Measurements from ENCODE around the gene PCNT.
"Not testable (repeated sequence)": the region's sequence is repeated elsewhere in the genome, so short reads cannot be mapped to it uniquely, and the experiment has no call there.

Gene PCNT

DNA sequence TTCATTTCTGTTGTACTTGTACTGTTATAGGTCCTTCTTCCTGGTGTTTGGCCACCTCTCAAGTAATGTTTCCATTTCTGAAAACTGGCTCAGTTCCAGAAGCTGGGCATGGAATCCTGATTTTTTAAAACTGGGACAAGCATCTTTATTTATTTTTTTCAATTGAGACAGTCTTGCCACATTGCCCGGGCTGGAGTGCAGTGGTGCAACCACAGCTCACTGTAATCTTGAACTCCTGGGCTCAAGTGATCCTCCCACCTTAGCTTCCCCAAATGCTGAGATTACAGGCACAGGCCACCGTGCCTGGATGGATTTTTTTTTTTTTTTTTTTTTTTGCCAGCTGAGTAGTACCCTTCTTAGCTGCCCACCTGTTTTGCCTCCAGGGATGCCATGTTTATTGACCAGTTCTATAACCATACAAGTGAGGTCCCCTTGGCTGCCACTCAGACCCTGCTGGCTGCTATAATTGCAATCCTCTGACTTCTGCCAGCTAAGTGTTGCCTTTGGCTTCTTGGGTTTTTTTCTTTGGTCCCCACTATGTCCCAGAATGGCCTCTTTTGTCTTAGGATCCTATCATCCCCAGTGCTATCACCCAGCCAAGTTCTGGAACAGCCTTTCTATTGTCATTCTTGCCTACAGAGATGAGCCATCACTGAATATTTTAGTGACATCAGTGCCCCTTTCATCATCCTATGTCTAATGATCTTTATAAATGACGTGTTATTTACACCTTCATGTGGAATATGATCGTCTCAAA is 130.9 kb downstream of the PCNT start:
- no peak for DNase-seq (ENCODE audit: low read depth)

DNA sequence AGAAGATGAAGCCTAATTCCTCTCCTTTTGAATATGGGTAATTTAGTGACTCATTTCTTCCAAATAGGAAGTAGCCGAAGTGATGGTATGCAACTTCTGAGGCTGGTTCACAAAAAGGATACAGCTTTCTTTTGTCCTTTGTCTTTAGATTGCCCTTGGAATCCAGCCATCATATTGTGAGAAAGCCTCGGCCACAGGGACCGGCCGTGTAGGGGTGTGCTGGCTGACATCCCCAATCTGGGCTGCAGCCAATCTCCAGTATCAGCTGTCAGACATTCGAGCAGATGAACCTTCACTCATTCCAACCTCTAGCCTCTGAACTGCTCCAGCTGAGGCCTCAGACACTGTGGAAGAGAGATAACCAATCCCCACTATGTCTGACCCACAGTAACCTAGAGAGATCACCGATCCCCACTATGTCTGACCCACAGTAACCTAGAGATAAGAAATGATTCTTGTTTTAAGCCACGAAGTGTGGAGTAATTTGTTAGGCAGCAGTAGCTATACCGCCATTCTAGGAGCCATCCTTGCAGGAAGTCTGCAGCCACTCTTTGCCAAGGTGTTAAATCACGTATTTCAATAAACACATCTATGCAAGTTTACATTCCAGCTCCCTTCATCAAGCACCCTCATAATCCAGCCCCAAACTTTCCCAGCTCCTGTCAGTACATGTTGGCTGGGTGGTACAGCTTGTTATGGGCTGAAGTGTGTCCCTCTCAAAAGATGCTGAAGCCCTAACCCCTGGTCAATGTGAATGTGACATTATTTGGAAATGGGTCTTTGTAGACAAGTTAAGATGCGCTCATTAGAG is 131.8 kb downstream of the PCNT start:
- DNase-seq (ENCODE audit: low read depth) = no peak

DNA sequence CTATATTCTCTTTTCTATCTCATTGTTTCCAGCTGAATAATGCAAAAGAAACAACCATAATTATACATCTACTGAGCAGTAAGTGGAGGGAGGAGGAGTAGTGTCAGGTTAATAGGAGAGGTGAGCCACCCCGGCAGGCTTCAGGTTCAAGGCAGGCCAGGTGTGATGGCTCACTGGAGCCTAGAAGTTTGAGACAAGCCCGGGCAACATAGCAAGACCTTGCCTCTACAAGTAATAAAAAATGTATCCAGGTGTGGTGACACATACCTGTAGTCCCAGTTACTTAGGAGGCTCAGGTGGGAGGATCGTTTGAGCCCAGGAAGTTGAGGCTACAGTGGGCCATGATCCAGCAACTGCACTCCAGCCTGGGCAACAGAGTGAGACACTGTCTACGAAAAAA is 132.8 kb downstream of the PCNT start:
- DNase-seq (ENCODE audit: low read depth) = no peak

DNA sequence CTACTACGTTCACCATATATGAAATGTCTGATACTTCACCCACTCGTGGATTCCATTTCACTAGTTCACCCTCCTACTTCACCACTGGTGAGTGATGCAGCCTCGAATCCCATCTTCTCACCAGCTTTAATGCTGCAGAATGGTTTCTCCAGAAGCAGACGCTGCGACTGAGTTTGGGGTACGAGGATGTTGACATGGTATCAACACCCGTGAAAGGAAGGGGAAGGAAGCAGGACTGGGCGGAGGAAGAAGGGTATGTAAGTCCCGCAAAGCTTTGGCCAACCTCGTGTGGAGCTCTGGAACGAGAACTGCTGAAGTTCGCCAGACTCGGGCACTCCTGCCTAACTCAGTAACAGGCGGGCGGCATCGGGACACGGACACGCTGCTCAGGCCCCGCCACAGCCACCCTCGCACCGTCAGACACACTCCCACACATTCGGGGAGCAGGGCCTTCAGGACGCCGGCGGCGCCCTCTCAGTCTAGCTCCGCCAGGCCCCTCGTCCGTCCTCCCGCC is 133.9 kb downstream of the PCNT start:
- peak; percentile 23 for DNase-seq (ENCODE audit: low read depth)

DNA sequence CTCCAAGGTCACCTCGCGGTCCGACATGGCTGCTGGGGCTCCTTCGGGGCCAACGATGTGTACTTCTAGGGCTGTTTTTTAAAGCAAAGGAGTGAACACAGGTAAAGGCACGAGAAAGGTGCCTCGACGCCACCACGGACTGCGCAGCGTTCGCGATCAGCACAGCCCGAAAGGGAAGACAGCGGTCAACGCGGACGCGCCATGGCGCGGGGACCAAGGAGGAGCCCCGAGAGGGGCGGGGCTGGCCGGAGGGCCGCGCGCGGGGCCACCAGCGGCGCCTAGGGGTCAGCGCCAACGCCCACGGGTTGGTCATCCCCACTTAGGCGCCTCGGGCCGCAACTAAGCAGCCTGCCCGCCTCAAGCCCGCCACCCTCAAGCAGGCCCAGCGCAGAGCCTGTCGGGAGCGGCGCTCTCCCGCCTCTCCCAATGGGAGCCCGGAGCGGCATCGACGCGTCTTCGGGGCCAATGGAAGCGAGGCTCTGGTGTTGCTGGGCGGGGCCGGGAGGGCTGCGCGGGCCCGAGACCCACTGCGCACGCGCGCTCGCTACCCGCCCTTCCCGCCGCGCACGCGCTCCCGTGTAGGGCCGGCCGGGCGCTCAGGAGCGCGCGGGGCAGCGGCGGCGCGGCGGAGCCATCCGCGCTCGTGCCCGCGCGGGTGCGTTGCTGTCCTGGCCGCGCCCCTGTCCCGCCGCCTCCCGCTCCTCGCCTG is 134.5 kb downstream of the PCNT start, which contains the start of gene DIP2A:
TSS of gene DIP2A (plus strand) at position 577 of the 709 bp plus-strand sequence. CDS start 241 bp downstream, outside the sequence.
- DNase-seq (ENCODE audit: low read depth) = peak; percentile 95

DNA sequence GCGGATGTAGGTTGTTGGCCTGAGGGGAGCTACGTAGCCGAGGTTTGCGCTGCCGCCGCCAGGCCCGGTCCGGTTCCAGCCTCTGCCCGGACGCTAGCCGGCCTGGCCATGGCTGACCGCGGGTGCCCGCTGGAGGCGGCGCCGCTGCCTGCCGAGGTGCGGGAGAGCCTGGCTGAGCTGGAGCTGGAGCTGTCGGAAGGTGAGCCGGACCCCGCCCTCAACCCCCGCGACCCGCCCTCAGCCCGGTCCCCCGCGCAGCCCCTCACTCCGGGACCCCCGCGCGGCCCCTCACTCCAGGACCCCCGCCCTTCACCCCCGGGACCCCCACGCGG is 135.0 kb downstream of the PCNT start:
- DNase-seq (ENCODE audit: low read depth) = no peak

DNA sequence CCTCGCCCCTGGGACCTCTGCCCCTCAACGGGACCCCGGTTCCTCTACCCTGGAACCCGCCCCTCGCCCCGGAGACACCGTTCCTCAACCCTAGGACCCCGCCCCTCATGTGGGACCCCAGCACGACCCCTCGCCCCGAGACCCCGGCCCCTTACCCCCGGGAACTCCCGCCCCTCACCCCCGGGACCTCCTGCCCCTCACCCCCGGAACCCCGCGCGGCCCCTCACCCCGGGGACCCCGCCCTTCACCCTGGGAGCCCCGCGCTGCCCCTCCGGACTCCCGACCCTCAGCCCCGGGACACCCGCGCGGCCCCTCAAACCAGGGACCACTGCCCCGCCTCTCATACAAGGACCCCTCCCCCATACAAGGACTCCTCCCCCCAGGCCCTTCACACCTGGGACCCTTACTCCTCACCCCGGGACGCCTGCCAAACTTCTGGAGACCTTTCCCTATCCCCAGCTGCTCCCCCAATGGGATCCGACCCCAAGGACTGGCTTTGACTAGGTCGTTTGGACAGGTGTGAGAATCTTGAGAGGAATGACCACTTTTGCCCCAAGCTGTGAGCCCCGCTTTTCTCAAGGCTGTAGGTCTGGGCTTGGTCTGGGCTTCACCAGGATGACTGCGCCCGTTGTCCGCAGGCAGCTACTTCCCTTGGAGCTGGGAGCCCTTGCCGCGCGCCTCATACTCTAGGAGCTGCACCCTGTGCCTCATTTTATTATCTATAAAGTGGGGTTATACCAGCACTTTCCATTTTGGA is 135.6 kb downstream of the PCNT start:
- DNase-seq (ENCODE audit: low read depth) = peak; percentile 12

DNA sequence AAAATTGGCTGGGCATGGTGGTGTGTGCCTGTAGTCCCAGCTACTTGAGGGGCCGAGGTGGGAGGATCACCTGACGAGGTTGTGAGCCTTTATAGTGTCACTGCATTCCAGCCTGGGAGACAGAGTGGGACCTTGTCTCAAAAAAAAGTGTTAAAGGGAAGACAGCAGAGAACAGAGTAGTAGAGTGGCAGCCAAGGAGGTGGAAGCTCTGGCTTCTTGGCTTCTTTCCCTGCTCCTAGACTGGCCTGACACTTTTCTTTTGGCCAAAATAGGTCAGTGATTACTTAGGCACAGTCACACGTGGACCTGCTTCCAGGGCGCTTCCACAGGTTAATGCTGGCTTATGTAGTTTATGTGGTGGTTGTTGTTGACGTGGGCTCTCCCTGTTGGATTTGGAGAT is 138.0 kb downstream of the PCNT start:
- DNase-seq (ENCODE audit: low read depth) = no peak

DNA sequence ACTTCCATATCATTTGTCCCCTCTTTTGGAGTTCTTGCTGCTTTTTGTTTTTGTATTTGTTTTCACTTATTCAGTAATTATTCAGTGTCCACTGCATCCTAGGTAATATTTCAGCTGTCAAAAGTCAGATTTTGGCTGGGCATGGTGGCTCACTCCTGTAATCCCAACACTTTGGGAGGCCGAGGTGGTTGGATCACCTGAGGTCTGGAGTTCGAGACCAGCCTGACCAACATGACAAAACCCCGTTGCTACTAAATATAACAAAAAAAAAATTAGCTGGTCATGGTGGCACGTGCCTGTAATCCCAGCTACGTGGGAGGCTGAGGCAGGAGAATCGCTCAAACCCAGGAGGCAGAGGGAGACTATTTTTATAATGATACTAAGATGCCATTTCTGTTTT is 141.2 kb downstream of the PCNT start:
- DNase-seq (ENCODE audit: low read depth) = not testable (repeated sequence)

DNA sequence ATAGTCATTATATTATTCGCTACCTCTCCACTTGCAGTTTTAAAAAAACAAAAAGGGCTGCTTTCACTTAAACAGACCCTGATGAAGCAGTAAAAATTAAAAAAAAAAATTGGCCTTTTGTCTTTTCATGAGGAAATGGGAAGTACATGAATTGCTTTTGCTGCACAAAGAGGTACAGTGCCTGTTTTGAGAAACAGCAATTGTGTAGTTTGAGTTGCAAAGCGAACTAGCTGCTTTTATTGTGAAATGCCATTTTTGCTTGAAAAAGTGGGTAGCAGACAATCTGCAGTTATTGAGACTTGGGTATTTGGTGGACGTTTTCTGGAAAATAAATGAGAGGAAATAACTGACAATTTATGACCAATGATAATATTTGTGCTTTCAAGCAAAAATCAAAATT is 141.7 kb downstream of the PCNT start:
- DNase-seq (ENCODE audit: low read depth) = no peak

DNA sequence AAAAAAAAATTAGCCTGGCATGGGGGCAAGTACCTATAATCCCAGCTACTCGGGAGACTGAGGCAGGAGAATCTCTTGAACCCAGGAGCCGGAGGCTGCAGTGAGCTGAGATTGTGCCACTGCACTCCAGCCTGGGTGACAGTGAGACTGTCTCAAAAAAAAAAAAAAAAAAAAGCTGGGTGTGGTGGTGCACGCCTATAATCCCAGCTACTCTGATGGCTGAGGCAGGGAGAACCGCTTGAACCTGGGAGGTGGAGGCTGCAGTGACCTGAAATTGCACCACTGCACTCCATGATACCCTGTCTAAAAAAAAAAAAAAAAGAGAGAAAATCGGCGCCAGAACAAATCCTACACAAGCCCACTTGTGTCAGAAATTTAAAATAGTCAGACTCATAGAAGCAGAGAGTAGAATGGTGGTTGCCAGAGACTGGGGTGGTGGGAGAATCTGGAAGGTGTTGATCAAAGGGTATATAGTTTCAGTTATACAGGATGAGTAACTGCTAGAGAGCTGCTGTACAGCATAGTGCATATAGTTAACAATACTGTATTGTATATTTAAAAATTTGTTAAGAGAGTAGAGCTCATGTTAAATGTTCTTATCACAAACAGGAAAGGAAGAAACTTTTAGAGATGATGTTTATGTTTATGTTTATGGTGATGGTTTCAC is 144.3 kb downstream of the PCNT start:
- DNase-seq (ENCODE audit: low read depth) = no peak

DNA sequence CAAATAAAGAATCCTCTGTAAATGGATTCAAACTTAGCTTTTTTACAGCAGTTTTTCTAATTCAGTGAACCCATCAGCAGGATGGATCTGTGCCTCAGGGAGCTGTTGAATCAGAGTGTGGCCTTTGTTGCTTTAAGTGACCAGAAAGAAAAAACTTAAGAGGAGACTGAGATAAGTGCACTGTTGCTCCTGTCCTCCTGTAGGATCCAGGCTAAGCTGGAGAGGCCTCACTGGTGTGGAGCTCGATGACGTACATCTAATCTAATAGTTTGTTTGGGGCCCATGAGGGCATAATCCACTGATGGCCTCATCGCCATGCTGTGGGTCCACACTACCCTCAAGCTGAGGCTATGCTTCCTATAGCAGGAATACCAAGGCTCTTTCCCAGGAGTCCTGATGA is 145.3 kb downstream of the PCNT start:
- no peak for DNase-seq (ENCODE audit: low read depth)

DNA sequence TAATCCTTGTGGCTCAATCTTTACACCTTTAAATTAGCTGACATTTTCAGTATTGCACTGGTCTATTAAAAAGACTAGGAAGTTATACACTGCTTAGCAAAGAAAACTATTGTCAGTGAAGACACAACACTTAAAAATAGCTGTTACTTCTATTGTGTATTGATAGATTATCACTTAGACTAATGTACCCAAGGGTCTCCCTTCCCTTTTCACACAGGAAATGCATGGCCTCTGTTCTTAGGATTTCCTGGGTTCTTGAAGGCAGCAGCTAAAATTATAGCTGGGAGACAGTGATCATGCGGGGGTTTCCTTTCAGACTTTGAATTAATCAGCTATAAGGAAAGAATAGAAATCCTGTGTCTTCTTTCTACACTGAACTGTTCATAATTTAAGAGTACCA is 147.6 kb downstream of the PCNT start:
- no peak for DNase-seq (ENCODE audit: low read depth)

DNA sequence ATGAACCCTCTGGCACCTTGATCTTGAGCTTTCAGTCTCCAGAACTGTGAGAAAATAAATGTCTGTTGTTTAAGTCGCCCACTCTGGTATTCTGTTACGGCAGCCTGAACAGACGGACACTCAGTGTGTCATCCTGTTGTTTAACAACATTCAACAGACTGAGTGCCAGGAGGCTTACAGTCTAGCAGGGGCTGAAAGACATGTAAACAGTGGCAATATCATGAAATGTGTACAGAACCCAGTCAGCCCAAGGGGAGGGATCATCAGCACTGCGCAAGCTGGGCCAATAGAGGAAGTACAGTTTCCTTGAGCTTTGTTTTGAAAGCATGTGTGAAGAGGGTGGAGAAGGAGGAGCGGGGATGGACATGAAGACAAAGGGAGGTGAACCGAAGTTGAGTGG is 148.3 kb downstream of the PCNT start:
- no peak for DNase-seq (ENCODE audit: low read depth)

DNA sequence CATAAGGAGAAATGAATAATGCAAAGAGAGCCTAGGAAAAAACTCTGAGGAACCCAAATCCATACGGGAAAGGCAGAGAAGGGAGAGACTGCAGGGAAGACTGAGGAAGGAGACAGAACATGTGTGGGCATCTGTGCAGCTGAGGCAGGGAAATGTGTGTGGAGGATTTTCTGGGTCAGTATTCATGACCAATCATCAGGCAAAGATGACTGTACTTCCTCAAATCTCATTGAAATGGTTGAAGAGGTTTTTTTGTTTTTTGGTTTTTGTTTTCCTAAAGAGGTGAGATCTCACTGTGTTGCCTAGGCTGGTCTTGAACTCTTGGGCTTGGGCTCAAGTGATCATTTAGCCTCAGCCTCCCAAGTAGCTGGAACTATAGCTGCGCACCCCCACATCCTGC is 150.4 kb downstream of the PCNT start:
- no peak for DNase-seq (ENCODE audit: low read depth)

DNA sequence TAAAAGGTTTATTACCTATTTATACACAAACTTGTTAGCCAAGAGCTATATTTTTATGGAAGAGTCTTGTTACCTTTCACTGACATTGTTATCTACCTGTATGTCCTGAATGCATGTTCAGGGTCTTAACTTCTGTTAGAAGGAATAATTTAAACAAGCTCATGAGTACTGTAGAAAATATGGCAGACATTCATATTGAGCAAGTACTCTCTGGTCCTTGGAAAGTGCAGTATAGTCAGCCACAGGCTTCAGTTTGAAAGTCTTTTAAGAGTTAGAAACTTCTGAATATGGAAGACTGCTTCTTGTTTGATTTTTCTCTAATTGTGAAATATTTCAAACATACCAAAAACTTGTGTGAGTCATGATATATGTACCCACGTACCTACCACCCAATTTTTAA is 151.3 kb downstream of the PCNT start:
- no peak for DNase-seq (ENCODE audit: low read depth)

DNA sequence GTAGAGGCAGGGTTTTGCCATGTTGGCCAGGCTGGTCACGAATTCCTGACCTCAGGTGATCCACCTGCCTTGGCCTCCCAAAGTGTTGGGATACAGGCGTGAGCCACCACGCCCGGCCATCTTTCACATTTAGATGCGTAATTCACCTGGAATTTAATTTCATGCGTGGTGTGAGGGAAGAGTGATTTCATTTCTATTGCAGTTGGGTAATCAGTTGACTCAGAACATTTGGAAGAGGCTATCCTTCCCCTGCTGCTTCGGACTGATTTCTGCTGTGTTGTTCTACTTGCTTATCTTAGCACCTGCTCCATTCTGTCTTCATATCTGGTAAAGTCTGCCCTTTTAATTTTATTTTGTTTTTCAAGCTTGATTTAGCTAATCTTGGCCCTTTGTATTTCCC is 153.8 kb downstream of the PCNT start:
- no peak for DNase-seq (ENCODE audit: low read depth)

DNA sequence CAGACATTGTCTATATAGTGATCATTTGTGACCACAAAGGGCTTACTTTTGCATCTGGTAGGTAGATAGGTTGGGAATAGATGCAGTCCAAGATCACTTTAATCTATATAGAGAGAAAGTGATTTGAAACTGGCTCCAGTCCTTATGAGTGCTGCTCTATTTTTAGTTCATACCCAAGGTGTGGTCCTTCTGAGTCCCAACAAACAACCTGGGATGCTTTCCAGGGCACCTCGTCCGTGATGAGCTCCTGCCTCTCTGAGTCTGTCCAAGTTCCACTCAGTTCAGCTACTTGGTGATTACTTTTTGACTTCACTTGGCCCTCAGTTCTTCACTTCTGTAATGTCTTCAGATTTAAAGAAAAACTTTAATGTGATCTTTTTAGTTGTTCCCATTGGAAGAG is 155.0 kb downstream of the PCNT start:
- no peak for DNase-seq (ENCODE audit: low read depth)

DNA sequence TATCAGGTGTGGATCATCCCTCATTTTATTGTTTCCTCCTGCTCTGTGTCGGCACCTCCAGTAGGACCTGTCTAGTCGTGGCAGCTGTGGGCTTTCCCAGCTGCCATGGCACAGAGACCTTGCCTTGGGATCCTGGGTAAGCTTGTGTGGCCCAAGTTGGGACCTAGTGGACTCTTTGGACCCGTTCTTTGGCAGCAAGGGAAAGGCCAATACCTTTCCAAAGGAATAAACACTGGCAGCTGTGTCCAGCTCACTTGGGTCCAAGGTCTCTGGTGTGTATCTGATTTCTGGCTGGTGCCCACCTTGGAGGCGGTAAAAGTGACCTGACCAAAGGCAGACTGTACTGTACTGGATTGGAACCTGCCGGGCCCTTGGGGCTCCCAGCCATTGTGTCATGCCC is 156.5 kb downstream of the PCNT start:
- no peak for DNase-seq (ENCODE audit: low read depth)

DNA sequence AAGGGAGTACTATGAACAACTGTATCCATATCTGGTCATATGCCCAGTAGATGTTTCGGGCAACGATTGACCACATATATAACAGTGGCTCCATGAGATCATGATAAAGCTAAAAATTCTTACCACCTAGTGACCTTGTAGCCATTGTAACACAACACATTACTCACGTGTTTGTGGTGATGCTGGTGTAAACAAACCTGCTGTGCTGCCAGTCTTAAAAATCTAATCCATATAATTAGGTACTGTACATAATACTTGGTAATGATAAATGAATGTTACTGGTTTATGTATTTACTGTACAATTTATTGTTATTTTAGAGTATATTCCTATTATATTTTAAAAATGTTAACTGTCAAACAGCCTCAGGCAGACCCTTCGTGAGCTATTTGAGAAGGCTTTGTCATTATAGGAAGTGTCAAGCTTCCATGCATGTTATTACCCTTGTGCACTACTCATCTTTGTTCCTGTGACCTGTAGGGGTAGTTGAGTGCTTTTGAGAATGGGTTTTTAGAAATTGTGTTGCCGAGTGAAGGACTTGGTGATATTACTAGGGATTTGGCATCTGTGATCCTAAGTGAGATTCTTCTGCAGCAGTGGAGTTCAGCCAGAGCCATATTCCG is 158.4 kb downstream of the PCNT start:
- no peak for DNase-seq (ENCODE audit: low read depth)

DNA sequence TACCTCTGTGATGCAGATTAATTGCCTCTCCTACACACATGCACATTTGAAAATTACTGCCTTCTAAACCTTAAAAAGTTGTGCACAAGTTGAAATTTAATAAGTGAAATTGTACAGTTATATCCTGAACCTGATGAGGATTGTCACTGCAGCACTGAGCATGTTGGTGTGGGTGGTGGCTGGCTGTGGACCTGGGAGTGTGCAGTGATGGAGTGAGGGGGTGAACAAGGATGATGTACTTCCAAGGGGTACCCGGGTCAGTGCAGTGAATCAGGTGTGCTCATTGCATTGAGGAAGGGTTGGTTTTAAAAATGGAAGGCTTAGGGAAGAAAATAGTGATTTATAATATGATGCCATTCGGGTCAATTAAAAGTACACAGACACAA is 158.9 kb downstream of the PCNT start:
- no peak for DNase-seq (ENCODE audit: low read depth)

Data from activated T-cell treated with anti-CD3 and anti-CD28 coated beads for 48 hours (primary cell).